ACC112 (cell line): Measurements from ENCODE around the gene USP34.
"Not testable (repeated sequence)": the region's sequence is repeated elsewhere in the genome, so short reads cannot be mapped to it uniquely, and the experiment has no call there.

Experiments used
- H2AFZ ChIP-seq: fragments of 200-600 bp; sonication (generic); one replicate; pipeline ENCODE4 v1.6.0; 2017; ENCODE audit warnings: antibody characterized with exemption, low read length; ENCODE audit not compliant: unreplicated experiment
- H3K27ac ChIP-seq: fragments of 200-600 bp; sonication (generic); 2 replicates; pipeline ENCODE4 v1.5.1; 2014; ENCODE audit warnings: low read depth, mild to moderate bottlenecking, antibody characterized with exemption, low read length, moderate library complexity
- H3K27me3 ChIP-seq: fragments of 200-600 bp; sonication (generic); 2 replicates; pipeline ENCODE4 v1.6.1; 2014; ENCODE audit warnings: mild to moderate bottlenecking, antibody characterized with exemption, low read length, moderate library complexity, mixed read lengths; ENCODE audit not compliant: insufficient read depth
- H3K36me3 ChIP-seq: fragments of 200-600 bp; sonication (generic); 2 replicates; pipeline ENCODE4 v1.6.1; 2016; ENCODE audit warnings: mild to moderate bottlenecking, antibody characterized with exemption, low read length, moderate library complexity, mixed read lengths; ENCODE audit not compliant: insufficient read depth
- H3K4me1 ChIP-seq: fragments of 200-600 bp; sonication (generic); one replicate; pipeline ENCODE4 v1.6.1; 2016; ENCODE audit warnings: low read length, mixed read lengths; ENCODE audit not compliant: insufficient read depth, unreplicated experiment, control insufficient read depth
- H3K4me3 ChIP-seq: fragments of 200-600 bp; sonication (generic); 2 replicates; pipeline ENCODE4 v1.5.1; 2014; ENCODE audit warnings: mild to moderate bottlenecking, low read depth, low read length
- H3K79me2 ChIP-seq: fragments of 200-600 bp; sonication (generic); one replicate; pipeline ENCODE4 v1.6.0; 2016; ENCODE audit warnings: low read length; ENCODE audit not compliant: control insufficient read depth, unreplicated experiment, insufficient read depth

The USP34 gene

DNA sequence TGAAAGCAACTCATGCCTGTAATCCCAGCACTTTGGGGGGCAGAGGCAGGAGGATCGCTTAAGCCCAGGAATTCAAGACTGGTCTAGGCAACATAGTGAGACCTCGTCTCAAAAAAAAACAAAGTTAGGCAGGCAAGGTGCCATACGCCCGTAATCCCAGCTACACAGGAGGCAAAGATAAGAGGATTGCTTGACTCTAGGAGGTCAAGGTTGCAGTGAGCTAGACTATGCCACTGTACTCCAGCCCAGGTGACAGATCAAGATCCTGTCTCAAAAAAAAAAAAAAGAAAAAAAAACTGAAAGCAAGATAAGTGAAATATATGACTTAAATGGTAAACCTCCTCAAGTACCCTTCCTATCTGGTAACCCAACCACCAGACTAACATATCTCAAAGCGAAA lies 59.8 kb downstream of the USP34 start:
- H3K36me3 ChIP-seq = no peaks in the 10 kb centered on the region
- H3K27me3 ChIP-seq = no peaks in the 10 kb centered on the region
- H2AFZ ChIP-seq = no peak overlapping the region
- no peak overlapping the region for H3K27ac ChIP-seq
- H3K4me3 ChIP-seq = no peak overlapping the region
- peaks cover 40% of the 10 kb centered on the region for H3K79me2 ChIP-seq
- H3K4me1 ChIP-seq = no peaks in the 10 kb centered on the region

DNA sequence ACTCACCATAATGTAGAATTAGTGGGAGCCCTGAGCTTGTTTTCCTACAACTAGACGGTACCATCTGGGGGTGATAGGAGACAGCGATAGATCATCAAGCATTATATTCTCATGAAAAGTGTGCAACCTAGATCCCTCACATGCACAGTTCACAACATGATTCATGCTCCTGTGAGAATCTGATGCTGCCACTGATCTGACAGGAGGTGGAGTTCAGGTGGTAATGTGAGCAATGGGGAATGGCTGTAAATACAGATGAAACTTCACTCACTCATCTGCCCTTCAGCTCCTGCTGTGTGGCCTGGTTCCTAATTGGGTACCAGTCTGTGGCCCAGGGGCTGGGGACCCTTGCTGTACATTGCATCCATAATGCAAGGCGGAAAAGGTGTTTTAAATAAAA lies 60.7 kb downstream of the USP34 start:
- Histone ChIP-seq H3K79me2 (peaks cover 39% of the 10 kb centered on the region), H3K4me3 (no peak overlapping the region), H3K36me3 (peaks cover 5% of the 10 kb centered on the region), H2AFZ (no peak overlapping the region), H3K27ac (no peak overlapping the region), H3K27me3 (no peaks in the 10 kb centered on the region), H3K4me1 (no peaks in the 10 kb centered on the region)

DNA sequence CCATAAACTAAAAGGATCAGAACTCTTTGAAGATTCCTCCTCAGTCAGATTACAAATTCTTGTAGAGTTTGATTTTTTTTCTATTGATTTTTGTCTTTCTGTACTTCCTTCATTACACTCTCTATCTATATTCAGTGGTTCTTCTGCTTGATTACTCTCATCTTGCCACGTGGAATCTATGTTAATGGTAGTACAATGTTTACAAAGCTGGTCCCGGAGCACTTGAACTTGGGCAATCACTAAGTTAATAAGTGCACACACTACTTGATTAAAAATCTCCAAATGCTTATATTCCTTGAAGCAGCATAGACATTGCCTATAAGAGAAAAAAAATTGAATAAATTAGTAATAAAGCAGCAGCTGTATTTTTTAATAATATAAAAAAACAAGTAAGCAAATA lies 65.1 kb downstream of the USP34 start:
- H3K79me2 ChIP-seq = peaks cover 22% of the 10 kb centered on the region
- no peak overlapping the region for H3K27ac ChIP-seq

DNA sequence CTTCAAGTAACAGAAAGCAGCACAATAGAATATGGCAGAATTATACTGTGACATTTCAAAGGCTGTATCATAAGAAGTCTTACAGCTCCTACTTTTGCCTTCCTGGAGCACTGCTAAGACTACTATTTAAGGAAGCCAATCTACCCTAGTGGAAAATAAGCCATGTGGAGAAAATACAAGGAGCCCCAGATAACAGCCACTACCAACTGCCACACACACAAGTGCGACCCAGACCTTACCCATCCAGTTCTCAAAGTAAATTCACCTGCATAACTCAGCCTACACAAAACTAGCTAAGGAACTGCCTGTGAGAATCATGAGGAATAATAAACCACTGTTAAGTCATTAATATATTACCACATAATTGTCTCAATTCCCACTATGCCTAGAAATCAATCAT lies 66.4 kb downstream of the USP34 start:
- no peak overlapping the region for H3K4me3 ChIP-seq
- no peak overlapping the region for H2AFZ ChIP-seq
- peaks cover 5% of the 10 kb centered on the region for H3K36me3 ChIP-seq
- peaks cover 15% of the 10 kb centered on the region for H3K79me2 ChIP-seq
- no peak overlapping the region for H3K27ac ChIP-seq
- H3K4me1 ChIP-seq = no peaks in the 10 kb centered on the region
- no peaks in the 10 kb centered on the region for H3K27me3 ChIP-seq

More for the DNA sequence above, 65.1 kb downstream of the USP34 start:
- Histone ChIP-seq H3K27me3 (no peaks in the 10 kb centered on the region), H2AFZ (no peak overlapping the region), H3K36me3 (peaks cover 5% of the 10 kb centered on the region), H3K4me3 (no peak overlapping the region), H3K4me1 (no peaks in the 10 kb centered on the region)

DNA sequence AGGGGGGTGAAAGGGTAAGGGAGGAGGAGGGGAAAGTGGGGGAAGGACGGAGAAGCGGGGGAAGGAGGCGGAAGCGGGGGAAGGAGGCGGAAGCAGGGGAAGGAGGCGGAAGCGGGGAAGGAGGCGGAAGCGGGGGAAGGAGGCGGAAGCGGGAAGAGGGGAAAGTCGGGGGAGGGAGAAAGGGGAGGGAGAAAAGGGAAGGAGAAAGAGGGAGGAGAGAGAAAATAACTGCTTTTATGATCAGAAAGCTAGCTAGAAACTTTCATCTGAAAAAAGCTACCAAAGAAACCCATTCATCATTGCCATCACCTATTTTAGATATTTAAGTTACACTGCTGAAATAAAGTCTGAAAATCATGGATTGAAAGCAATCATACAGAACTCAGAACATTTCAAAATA lies 72.5 kb downstream of the USP34 start:
- Histone ChIP-seq H3K36me3 (peaks cover 3% of the 10 kb centered on the region; the same call in 1 of the 2 replicates), H3K27ac (no peak overlapping the region), H3K79me2 (no peaks in the 10 kb centered on the region), H3K4me3 (no peak overlapping the region), H2AFZ (no peak overlapping the region), H3K27me3 (no peaks in the 10 kb centered on the region), H3K4me1 (no peaks in the 10 kb centered on the region)

DNA sequence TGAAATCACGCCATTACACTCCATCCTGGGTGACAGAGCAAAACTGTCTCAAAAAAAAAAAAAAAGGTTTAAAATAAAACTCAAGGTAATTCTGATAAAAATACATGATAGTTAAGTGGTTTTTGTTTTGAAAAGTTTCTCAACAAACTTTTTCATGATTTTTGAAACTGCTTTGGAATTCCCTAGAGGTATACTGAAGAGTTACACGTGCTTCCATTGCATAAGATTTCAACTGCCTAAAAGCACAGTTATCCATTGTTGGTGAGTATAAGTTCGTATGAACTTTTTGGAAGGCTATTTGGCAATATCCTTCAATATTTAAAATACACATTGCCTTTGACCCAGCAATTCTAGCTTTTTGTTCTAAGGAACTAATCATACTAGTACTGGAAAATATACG lies 74.9 kb downstream of the USP34 start:
- no peak overlapping the region for H2AFZ ChIP-seq
- H3K4me3 ChIP-seq = no peak overlapping the region
- no peaks in the 10 kb centered on the region for H3K27me3 ChIP-seq
- no peaks in the 10 kb centered on the region for H3K79me2 ChIP-seq
- H3K4me1 ChIP-seq = no peaks in the 10 kb centered on the region
- no peak overlapping the region for H3K27ac ChIP-seq
- H3K36me3 ChIP-seq = peaks cover 7% of the 10 kb centered on the region; the same call in 1 of the 2 replicates

DNA sequence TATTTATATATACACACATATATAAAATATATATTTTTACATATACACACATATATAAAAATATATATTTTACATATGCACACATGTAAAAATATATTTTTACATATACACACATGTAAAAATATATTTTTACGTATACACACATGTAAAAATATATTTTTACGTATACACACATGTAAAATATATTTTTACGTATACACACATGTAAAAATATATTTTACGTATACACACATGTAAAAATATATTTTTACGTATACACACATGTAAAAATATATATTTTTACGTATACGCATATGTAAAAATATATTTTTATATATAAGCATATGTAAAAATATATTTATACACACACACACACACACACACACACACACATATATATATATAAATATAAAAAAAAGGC lies 83.3 kb downstream of the USP34 start:
- H3K79me2 ChIP-seq, H3K36me3 ChIP-seq, H3K27me3 ChIP-seq, H2AFZ ChIP-seq, H3K27ac ChIP-seq, H3K4me1 ChIP-seq, H3K4me3 ChIP-seq: not testable (repeated sequence)

DNA sequence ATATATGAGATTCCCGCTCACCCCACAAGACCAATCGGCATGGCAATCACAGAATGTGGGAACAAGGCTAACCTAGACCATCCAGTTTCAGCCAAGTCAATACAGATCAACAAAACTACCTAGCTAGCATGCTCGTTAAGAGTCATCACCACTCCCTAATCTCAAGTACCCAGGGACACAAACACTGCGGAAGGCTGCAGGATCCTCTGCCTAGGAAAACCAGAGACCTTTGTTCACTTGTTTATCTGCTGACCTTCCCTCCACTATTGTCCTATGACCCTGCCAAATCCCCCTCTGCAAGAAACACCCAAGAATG lies 90.0 kb downstream of the USP34 start:
- not testable (repeated sequence) for H3K79me2 ChIP-seq, H2AFZ ChIP-seq, H3K27ac ChIP-seq, H3K27me3 ChIP-seq, H3K4me1 ChIP-seq, H3K4me3 ChIP-seq
- H3K36me3 ChIP-seq = peaks cover 25% of the 10 kb centered on the region

DNA sequence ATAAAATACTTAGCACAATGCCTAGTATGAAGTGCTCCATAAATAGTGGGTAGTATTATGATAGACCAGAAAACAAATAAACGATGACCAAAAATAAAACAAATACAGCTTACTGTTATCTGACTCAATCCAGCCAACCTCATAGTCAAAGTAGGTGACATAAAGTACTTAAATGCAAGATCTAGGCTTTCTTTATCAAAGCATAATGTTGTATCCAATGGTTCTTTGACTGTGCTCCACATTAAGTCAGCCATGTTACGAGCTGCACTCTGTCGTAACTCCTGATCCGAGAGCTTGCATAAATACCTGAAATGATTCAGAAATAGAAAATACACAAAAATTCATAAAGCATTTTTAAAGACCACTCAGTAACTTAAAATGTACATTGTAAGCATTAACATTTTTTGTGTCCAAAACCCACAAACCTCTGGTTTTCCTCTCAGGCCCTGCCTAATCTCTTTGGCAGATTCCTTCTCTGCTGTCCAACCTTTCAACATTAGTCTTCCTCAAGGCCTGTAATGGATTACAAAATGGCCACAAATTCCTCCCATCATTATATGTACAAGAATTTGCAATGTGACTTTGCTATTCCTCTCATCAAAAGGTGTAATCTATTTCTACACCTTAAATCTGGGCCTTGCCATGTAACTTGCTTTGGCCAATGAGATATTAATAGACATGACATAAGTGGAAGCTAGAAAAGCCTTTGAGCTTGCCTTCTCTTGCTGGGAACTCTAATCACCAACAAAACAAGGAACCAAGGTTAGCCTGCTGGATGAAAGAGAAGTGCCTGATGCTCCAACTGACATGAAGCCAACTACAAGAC lies 90.6 kb downstream of the USP34 start:
- no peaks in the 10 kb centered on the region for H3K4me1 ChIP-seq
- peaks cover 26% of the 10 kb centered on the region for H3K36me3 ChIP-seq
- H3K27me3 ChIP-seq = no peaks in the 10 kb centered on the region
- H3K4me3 ChIP-seq = no peak overlapping the region
- H3K79me2 ChIP-seq = no peaks in the 10 kb centered on the region
- no peak overlapping the region for H2AFZ ChIP-seq
- no peak overlapping the region for H3K27ac ChIP-seq

DNA sequence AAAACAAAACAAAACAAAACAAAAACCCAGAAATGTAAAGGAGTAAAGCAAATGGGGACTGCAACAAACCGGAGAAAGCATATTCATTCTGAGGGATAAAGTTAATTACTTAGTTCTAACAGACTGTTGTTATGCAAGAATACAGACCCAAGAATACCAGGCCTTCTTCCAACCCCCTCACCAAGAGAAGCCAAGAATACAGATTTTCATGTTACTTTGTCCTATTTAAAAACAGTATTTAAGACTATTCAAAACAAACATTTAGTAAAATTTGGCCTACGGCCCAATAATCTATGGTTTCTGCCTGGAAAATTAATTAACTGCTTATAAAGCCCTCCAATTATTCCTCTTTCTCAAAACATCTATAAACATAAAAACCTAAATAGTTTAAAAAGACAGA lies 91.4 kb downstream of the USP34 start:
- no peak overlapping the region for H3K4me3 ChIP-seq
- no peaks in the 10 kb centered on the region for H3K4me1 ChIP-seq
- peaks cover 29% of the 10 kb centered on the region for H3K36me3 ChIP-seq
- no peak overlapping the region for H3K27ac ChIP-seq
- H3K79me2 ChIP-seq = no peaks in the 10 kb centered on the region
- H3K27me3 ChIP-seq = no peaks in the 10 kb centered on the region
- H2AFZ ChIP-seq = no peak overlapping the region

DNA sequence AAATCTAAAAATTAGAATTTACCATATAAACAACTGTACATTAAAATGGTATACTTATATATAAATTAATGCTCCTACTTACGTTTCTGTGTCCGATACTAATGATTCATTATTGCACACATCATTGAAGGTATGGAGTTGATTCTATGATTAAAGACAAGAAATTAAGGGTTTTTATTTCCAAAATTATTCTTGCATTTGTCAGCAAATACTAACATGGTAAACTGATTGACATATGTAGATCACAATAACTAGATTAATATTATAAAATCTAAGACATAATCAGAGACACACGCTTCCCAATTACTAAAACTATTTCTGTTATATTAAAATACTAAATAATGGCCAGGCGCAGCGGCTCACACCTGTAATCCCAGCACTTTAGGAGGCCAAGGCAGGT lies 92.6 kb downstream of the USP34 start:
- Histone ChIP-seq H3K27me3 (no peaks in the 10 kb centered on the region), H3K36me3 (peaks cover 31% of the 10 kb centered on the region), H3K27ac (no peak overlapping the region), H3K4me1 (no peaks in the 10 kb centered on the region), H3K79me2 (peaks cover 4% of the 10 kb centered on the region), H3K4me3 (no peak overlapping the region), H2AFZ (no peak overlapping the region)
